Skeletal muscle tissue (tissue), 4 donors: ENCODE data around the gene SCAF4. TPM values are rescaled to one million over a fixed set of nuclear protein-coding genes. Genes with fewer than 3 reads are reported as not detected.
"Not testable (repeated sequence)": the region's sequence is repeated elsewhere in the genome, so short reads cannot be mapped to it uniquely, and the experiment has no call there.

Source experiments
- H3K27ac ChIP-seq: one replicate; pipeline ENCODE4 v1.7.0; 2013; ENCODE audit warnings: mild to moderate bottlenecking, low read depth, low read length, inconsistent platforms
- H3K27me3 ChIP-seq, 3 donors: one replicate each; pipeline ENCODE4 v1.7.0; 2013; ENCODE audit warnings: low read length in 3 of 3; ENCODE audit not compliant: control insufficient read depth in 3 of 3, insufficient read depth in 3 of 3
- H3K36me3 ChIP-seq, 3 donors: one replicate each; pipeline ENCODE4 v1.7.0; 2013; ENCODE audit warnings: low read length in 3 of 3; ENCODE audit not compliant: control insufficient read depth in 3 of 3, insufficient read depth in 3 of 3
- H3K4me1 ChIP-seq, 3 donors: one replicate each; pipeline ENCODE4 v1.7.0; 2013; ENCODE audit warnings: low read length in 3 of 3, mild to moderate bottlenecking in 3 of 3; ENCODE audit not compliant: control insufficient read depth in 3 of 3, insufficient read depth in 3 of 3
- H3K4me3 ChIP-seq, 3 donors: one replicate each; pipeline ENCODE4 v1.7.0; 2013; ENCODE audit warnings: low read length in 3 of 3
- H3K9ac ChIP-seq, 3 donors: one replicate each; pipeline ENCODE4 v1.7.0; 2013; ENCODE audit warnings: low read length in 3 of 3, mild to moderate bottlenecking in 3 of 3, moderate library complexity in 2 of 3, low read depth in 1 of 3
- H3K9me3 ChIP-seq, 3 donors: one replicate each; pipeline ENCODE4 v1.7.0; 2013; ENCODE audit warnings: low read length in 3 of 3; ENCODE audit not compliant: control insufficient read depth in 3 of 3
- total RNA-seq: library from RNA; depleted of rRNA; stranded (reverse); fragments of >200 nt; gene quantifications from one replicate; pipeline ENCODE4 v1.2.3, GENCODE V29; 2014
- donor health status: Osteomylitis.

SCAF4 gene
- total RNA-seq, 1 donor from 2014 or later: 8.4 TPM

- not testable (repeated sequence) for H3K36me3 ChIP-seq, H3K4me1 ChIP-seq, H3K9me3 ChIP-seq, H3K27me3 ChIP-seq, H3K4me3 ChIP-seq, H3K9ac ChIP-seq, H3K27ac ChIP-seq
Measured at GRCh38 chr21:31765850-31766249, 33.9 kb upstream of the SCAF4 start.

GRCh38 chr21:31760931-31761330, 29.0 kb upstream of the SCAF4 start:
- no peaks in the 10 kb centered on the region for H3K4me1 ChIP-seq
- H3K9me3 ChIP-seq: no peaks in the 10 kb centered on the region
- no peak overlapping the region for H3K9ac ChIP-seq
- no peaks in the 10 kb centered on the region for H3K27me3 ChIP-seq
- no peaks in the 10 kb centered on the region for H3K36me3 ChIP-seq
- no peak overlapping the region for H3K27ac ChIP-seq
- no peak overlapping the region for H3K4me3 ChIP-seq

- no peaks in the 10 kb centered on the region for H3K9me3 ChIP-seq
- no peaks in the 10 kb centered on the region for H3K27me3 ChIP-seq
- no peaks in the 10 kb centered on the region for H3K4me1 ChIP-seq
- no peak overlapping the region for H3K4me3 ChIP-seq
- no peak overlapping the region for H3K27ac ChIP-seq
- H3K9ac ChIP-seq: no peak overlapping the region
- no peaks in the 10 kb centered on the region for H3K36me3 ChIP-seq
Measured at GRCh38 chr21:31756787-31757186, 24.9 kb upstream of the SCAF4 start.

- Histone ChIP-seq H3K9me3 (no peaks in the 10 kb centered on the region), H3K36me3 (no peaks in the 10 kb centered on the region), H3K27ac (no peak overlapping the region), H3K27me3 (no peaks in the 10 kb centered on the region), H3K9ac (no peak overlapping the region), H3K4me3 (no peak overlapping the region), H3K4me1 (no peaks in the 10 kb centered on the region)
Measured at GRCh38 chr21:31755027-31755426, 23.1 kb upstream of the SCAF4 start.

GRCh38 chr21:31754708-31754960, 22.7 kb upstream of the SCAF4 start:
- no peaks in the 10 kb centered on the region for H3K27me3 ChIP-seq
- H3K9me3 ChIP-seq: no peaks in the 10 kb centered on the region
- no peak overlapping the region for H3K27ac ChIP-seq
- H3K9ac ChIP-seq: no peak overlapping the region
- no peak overlapping the region for H3K4me3 ChIP-seq
- H3K4me1 ChIP-seq: no peaks in the 10 kb centered on the region
- H3K36me3 ChIP-seq: no peaks in the 10 kb centered on the region

GRCh38 chr21:31753949-31754707, 22.2 kb upstream of the SCAF4 start:
- H3K36me3 ChIP-seq: no peaks in the 10 kb centered on the region
- H3K9me3 ChIP-seq: no peaks in the 10 kb centered on the region
- H3K9ac ChIP-seq: no peak overlapping the region
- no peak overlapping the region for H3K4me3 ChIP-seq
- H3K27me3 ChIP-seq: no peaks in the 10 kb centered on the region
- H3K27ac ChIP-seq: no peak overlapping the region
- no peaks in the 10 kb centered on the region for H3K4me1 ChIP-seq

- Histone ChIP-seq H3K9me3 (no peaks in the 10 kb centered on the region), H3K4me3 (no peak overlapping the region), H3K36me3 (no peaks in the 10 kb centered on the region), H3K9ac (no peak overlapping the region), H3K27me3 (no peaks in the 10 kb centered on the region), H3K27ac (no peak overlapping the region), H3K4me1 (no peaks in the 10 kb centered on the region)
Measured at GRCh38 chr21:31752967-31753366, 21.0 kb upstream of the SCAF4 start.

- Histone ChIP-seq H3K27me3 (no peaks in the 10 kb centered on the region), H3K36me3 (no peaks in the 10 kb centered on the region), H3K9me3 (no peaks in the 10 kb centered on the region), H3K27ac (no peak overlapping the region), H3K9ac (no peak overlapping the region), H3K4me3 (no peak overlapping the region), H3K4me1 (no peaks in the 10 kb centered on the region)
Measured at GRCh38 chr21:31752352-31752751, 20.4 kb upstream of the SCAF4 start.

GRCh38 chr21:31750843-31751242, 18.9 kb upstream of the SCAF4 start:
- Histone ChIP-seq H3K36me3 (no peaks in the 10 kb centered on the region), H3K4me3 (no peak overlapping the region), H3K27ac (no peak overlapping the region), H3K4me1 (no peaks in the 10 kb centered on the region), H3K27me3 (no peaks in the 10 kb centered on the region), H3K9me3 (no peaks in the 10 kb centered on the region), H3K9ac (no peak overlapping the region)

- Histone ChIP-seq H3K27ac (no peak overlapping the region), H3K27me3 (no peaks in the 10 kb centered on the region), H3K9me3 (no peaks in the 10 kb centered on the region), H3K36me3 (no peaks in the 10 kb centered on the region), H3K4me3 (no peak overlapping the region), H3K4me1 (no peaks in the 10 kb centered on the region), H3K9ac (no peak overlapping the region)
Measured at GRCh38 chr21:31744182-31744800, 12.4 kb upstream of the SCAF4 start.
